Myocyte (in vitro differentiated cells): ENCODE data around the gene PM20D1. TPM values are rescaled to one million over a fixed set of nuclear protein-coding genes. Genes with fewer than 3 reads are reported as not detected.

ENCODE experiments used
- DNase-seq: peaks from one replicate; pipeline ENCODE4 v3.0.0-alpha.2; 2012; ENCODE audit warnings: low read depth
- total RNA-seq: library from RNA; depleted of rRNA; stranded (reverse); fragments of >200 nt; gene quantifications from 2 replicates; pipeline ENCODE4 v1.2.3, GENCODE V29; 2014

PM20D1 gene
- total RNA-seq, 1 donor from 2014 or later, result not detected

DNA sequence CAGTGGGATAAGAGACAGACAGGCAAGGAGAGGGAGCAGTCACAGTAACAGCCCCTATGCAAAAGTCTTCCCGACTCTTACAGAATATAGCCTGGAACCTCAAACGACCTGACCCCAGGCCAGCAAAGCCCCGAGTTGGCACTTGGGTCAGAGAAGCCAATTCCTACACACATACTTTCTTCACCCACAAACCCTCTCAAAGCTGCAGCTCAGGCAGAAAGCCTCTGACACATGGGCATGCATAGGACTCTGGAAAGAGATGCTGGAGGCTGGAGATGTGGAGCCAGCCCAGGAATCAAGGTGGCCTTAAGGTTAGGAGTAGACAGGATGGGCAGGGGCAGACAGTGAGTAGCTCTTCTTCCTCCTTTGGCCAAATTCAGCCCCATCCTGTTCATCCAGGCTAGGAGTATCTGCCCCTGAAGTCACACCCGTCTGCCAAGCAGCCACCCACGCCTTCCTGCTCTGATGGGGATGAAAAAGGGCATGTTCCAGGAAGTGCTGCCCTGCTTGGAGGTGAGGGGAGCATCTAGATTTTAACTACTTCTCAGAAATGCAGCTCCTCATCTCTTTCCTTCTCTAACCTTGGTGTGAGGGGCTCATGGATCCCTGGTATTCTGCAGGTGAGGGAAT, 44.7 kb downstream of the PM20D1 start:
- no peak for DNase-seq

GRCh38 chr1:205804605-205805004, 45.3 kb downstream of the PM20D1 start:
- DNase-seq, result no peak

DNA sequence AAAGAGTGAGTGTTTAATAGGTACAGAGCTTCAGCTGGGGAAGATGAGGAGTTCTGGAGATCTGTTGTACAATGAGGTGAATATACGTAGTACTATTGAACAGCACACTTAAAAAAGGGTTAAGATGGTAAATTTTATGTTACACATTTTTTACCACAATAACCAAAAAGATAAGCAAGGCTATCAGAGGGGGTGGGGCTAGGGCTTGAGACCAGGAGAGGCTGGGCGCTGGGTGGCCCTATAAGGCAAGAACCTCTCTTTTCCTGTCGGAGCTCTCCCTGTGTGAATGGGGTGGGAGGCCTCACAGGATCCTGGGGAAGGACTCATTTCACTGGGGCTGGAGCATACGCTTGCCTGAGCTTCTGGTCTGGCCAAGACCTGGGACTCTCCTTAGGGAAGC, 45.9 kb downstream of the PM20D1 start:
- DNase-seq, result no peak

DNA sequence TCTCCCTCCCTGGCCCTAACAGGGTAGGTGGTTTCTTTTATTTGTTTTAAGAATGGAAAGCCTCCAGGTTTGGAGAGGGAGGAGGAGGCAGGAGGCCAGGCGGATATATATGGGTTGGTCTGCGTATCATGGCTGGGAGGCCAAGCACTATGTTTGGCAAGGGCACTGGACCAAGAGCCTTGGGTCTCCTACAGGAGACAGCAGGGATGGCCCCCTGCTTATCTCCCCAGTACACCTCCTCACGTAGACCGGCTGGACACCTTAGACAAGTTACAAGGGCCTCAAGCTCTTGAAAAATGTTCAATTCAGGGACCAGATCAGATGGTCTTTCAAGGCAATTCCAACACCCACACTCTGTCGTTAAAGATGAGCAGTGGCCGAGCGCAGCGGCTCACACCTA, 47.9 kb downstream of the PM20D1 start:
- no peak for DNase-seq

DNA sequence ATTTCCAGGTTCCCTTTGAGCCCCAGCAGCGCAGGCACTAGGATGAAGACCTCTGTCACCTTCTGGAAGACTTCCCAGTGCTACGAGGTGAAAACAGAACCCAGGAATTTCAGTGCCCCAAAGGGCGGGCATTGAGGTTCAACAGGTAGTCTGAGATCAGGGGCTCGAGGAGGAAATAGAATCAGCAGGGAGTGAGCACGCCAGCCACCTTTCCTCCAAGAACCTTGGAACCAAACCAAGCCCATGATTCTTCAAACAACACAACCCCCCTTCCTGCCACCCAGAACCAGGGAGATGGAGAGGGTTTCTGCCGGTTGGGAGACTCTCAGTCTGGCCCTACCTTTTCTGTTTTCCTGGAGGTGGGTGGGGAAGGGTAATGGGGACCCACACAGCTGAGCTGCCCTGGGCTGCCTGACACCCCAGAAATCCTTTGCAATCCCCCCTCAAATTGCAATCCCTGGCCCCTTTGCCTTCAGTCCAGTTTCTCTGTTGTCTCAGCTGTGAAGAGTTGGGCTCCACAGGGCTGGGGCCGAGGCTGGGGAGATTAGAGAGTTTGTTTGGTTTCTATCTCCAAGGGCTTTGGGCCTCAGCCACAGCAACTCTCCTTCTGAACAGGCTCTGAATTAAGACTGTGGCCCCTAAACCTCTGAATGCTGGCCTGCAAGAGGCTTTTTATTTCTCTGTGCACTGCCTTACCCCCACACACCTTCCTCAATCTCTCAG, 48.8 kb downstream of the PM20D1 start:
- no peak for DNase-seq

DNA sequence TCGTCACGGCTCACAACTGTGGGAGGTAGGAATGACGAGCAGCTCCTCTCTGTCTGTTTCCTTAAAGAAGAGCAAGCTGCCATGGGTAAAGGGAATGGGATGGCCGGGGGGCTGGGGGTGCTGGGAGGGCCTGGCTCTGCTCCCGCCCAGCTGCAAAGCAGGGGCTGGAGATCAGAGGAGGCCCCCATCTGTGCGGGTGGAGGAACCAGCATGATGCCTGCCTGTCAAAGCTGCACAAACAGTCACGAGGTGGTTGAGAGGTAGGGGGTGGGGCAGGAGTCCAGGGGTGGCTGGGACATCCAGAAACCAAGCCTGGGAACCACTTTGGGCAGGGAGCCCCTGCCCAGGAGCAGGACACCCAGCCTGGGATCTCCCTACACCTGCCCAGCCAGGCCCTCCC, 49.5 kb downstream of the PM20D1 start:
- DNase-seq, result no peak

DNA sequence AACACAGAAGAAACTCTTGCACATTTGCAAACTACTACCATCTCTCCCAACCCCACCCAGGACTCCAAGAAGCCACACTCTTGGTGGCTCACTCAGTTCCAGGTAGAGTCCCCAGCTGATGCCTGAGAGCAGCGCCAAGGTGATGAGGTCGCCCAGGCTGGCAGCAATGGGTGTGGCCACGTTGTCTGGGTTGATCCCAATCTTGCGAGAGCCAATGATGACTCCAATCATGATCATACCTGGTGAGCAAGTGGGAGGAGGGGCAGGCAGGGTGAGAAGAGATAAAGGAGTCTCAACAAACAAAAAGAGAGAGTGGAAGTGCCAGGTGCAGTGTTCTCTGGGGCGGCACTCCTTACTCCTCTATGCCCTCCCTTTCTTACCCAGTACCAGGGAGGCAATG, 51.4 kb downstream of the PM20D1 start:
- no peak for DNase-seq

DNA sequence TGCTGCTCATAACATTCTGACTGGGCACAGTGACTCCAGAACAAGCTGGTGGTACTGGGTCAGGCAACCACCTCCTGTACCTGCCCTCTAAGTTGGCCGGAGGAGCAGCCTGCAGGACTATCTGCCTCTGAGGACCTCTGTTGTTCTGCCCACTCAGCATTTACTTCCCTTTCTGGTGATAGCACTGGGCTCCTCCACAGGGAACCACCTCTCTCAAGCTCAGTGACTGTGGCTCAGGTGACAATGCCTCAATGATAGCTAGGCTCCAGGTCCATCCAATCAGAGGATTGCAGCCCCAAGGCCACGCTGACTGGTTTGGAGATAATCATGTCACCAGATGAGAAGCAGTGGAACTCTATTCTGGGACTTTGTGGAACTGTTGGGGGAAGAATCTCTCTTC, 52.8 kb downstream of the PM20D1 start:
- no peak for DNase-seq

- DNase-seq, result no peak
Measured at GRCh38 chr1:205794011-205794730, 55.8 kb downstream of the PM20D1 start.

DNA sequence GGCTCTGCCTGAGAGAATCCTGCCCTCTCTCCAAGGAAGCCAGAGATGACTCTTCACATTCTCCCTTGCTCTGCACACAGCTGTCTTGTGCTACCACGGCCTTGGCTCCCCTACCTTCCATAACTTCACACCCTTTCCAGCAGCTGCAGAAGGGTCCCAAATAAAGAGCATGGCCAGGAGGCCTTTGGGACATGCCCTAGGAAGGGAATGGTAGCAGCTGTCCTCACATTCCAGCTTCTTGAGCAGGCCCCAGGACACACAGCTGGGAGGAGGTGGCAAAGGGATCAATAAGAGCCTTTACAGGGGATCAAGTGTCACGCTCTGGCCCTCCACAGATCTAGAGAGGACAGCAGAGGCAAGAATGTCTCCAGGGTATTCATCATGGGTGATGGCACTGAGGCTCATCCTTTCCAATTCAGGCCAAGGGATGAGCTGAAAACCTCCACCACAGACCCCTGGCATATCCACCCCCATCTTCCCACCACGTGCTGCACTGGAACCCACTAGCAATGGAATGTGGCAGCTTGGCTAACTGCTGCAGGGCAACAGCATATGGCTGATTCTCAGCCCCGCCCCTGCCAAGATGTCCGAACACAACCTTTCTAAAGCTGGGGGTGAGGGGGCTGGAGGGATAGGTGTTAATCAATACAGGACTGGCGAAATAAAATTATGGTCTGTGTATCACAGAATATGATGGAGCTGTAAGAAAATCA, 56.8 kb downstream of the PM20D1 start:
- DNase-seq, result peak; percentile 93

GRCh38 chr1:205792481-205792881, 57.5 kb downstream of the PM20D1 start:
- peak; percentile 76 for DNase-seq

- DNase-seq, result peak; percentile 74
Measured at GRCh38 chr1:205791568-205792180, 58.3 kb downstream of the PM20D1 start.

- no peak for DNase-seq
Measured at GRCh38 chr1:205787287-205787916, 62.5 kb downstream of the PM20D1 start.

DNA sequence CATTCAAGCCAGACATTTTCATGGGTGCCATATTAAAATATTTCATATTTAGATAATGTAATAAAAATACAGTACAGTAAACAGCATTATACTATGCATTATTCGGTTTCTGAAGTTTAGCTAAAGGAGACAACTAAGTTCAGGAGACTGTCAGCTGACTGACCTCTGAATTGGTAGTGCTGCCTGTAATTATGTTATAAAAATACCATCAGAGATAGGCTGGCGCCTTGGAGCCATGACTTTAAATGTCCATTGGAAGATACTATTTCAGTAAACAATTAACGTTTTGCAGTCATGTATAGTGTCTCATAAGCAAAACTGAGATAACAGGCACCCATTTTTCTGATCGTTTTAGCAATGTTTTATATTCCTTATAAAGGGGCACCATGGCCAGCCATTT, 63.3 kb downstream of the PM20D1 start:
- no peak for DNase-seq

GRCh38 chr1:205785446-205785845, 64.5 kb downstream of the PM20D1 start:
- DNase-seq, result no peak

DNA sequence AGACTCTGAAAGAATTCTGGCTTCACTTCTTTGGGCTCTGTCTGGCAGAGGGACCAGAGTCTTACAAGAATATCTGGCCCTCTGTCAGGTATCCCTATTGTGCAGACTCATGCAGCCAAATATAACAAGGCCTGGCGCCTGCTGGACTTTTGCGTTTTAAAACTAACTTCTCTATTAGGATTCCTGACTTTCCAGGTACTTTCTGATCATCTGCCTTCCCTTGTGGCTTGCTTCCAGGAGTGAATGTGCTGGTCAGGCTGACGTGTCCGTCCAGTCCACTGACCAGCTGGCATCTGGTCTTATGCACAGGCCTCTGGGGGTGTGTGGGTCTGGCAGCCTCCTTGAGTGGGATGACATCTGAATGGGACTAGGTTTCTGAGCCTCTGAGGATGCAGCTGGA, 66.0 kb downstream of the PM20D1 start:
- peak; percentile 91 for DNase-seq

GRCh38 chr1:205783433-205783795, 66.5 kb downstream of the PM20D1 start:
- no peak for DNase-seq

DNA sequence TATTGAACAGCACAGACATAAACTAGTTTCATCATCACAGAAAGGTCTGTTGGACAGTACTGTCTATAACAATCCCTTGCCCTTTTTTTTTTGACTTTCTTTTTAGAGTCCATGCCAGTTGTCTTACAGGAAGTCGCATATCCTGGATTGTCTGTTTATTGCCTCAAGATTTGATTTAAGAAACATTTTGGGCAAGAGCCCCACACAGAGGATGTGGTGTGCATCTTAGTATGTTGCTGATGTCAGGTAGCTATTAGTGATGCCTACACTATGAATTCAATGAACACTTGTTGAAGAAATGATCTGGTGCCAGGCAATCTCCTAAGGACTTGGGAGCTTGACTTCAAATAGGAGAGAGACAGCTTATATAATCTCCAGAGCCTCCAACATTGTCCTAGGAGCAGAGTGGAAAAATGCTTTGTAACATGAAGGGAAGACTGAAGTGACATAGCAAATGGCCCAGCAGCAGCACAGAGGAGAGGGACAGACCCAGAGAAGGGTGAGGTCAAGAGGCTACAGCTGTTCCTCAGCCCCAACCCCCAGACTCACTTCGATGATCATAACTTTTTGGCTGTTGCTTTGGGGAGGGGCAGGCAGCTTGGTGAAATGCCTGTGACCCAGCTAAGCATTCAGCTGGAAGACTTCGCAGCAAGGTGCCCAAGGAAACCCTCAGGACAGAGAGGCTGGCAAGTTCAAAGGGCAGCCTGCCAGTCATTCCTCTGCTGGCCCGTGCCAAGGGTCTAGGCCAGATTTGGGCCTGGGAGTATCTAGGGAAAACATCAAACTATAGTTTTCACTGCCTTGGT, 67.1 kb downstream of the PM20D1 start:
- peak; percentile 15 for DNase-seq

GRCh38 chr1:205780335-205780734, 69.6 kb downstream of the PM20D1 start:
- no peak for DNase-seq
